DND-41 (cell line): Measurements from ENCODE around the gene TSPAN9.

Experiments used
- ATAC-seq: fragments of 200-7000 bp; cut with Tn5 transposase; 3 replicates; pipeline ENCODE4 v1.9.1; 2021; ENCODE audit warnings: low read depth; ENCODE audit not compliant: insufficient read depth
- DNase-seq: peaks from one replicate; pipeline ENCODE4 v3.0.0-alpha.2; 2020
- H2AFZ ChIP-seq: 2 replicates; pipeline ENCODE4 v1.6.0; 2012; ENCODE audit warnings: low read depth, low read length
- H3K27ac ChIP-seq: 2 replicates; pipeline ENCODE4 v1.5.1; 2012; ENCODE audit warnings: low read length, inconsistent platforms
- H3K27me3 ChIP-seq: fragments of 200-600 bp; sonication (generic); 2 replicates; pipeline ENCODE4 v1.6.0; 2012; ENCODE audit warnings: low read length, mild to moderate bottlenecking, inconsistent platforms; ENCODE audit not compliant: insufficient read depth, poor library complexity
- H3K36me3 ChIP-seq: 2 replicates; pipeline ENCODE4 v1.5.1; 2012; ENCODE audit warnings: low read length, inconsistent platforms; ENCODE audit not compliant: insufficient read depth
- H3K4me1 ChIP-seq: 2 replicates; pipeline ENCODE4 v1.5.1; 2012; ENCODE audit warnings: mild to moderate bottlenecking, low read length; ENCODE audit not compliant: insufficient read depth
- H3K4me2 ChIP-seq: 2 replicates; pipeline ENCODE4 v1.6.0; 2012; ENCODE audit warnings: mild to moderate bottlenecking, moderate library complexity, low read length, inconsistent platforms; ENCODE audit not compliant: insufficient read depth
- H3K4me3 ChIP-seq, 2 experiments: fragments of 200-600 bp in 1 of 2; shearing (Covaris generic) in 1 of 2; 2 replicates each; pipeline ENCODE4 v1.5.1; 2012 to 2016; ENCODE audit warnings: inconsistent platforms in 2 of 2, low read length in 2 of 2, mild to moderate bottlenecking in 2 of 2, low read depth in 1 of 2, moderate library complexity in 1 of 2
- H3K79me2 ChIP-seq: 2 replicates; pipeline ENCODE4 v1.6.0; 2012; ENCODE audit warnings: low read length, inconsistent platforms; ENCODE audit not compliant: insufficient read depth
- H3K9ac ChIP-seq: 2 replicates; pipeline ENCODE4 v1.6.0; 2012; ENCODE audit warnings: low read depth, mild to moderate bottlenecking, inconsistent platforms, low read length, moderate library complexity
- H3K9me3 ChIP-seq: 2 replicates; pipeline ENCODE4 v1.5.1; 2012; ENCODE audit warnings: low read length, moderate library complexity, mild to moderate bottlenecking, inconsistent platforms; ENCODE audit not compliant: insufficient read depth, severe bottlenecking
- H4K20me1 ChIP-seq: 2 replicates; pipeline ENCODE4 v1.6.0; 2012; ENCODE audit warnings: low read length; ENCODE audit not compliant: insufficient read depth
- EZH2 ChIP-seq: IDR thresholded peaks from 3 replicates; pipeline ENCODE4 v1.6.1; 2012; ENCODE audit warnings: borderline replicate concordance, low read depth, mild to moderate bottlenecking, moderate library complexity, low read length, inconsistent platforms; ENCODE audit not compliant: severe bottlenecking
- TF ChIP-seq, protein P1 (sequence below): IDR thresholded peaks from 2 replicates; pipeline ENCODE4 v1.5.1; 2012; ENCODE audit warnings: borderline replicate concordance, low read length, moderate library complexity, mild to moderate bottlenecking; ENCODE audit not compliant: poor library complexity, severe bottlenecking; ENCODE audit errors: extremely low read depth

TSPAN9 gene

DNA sequence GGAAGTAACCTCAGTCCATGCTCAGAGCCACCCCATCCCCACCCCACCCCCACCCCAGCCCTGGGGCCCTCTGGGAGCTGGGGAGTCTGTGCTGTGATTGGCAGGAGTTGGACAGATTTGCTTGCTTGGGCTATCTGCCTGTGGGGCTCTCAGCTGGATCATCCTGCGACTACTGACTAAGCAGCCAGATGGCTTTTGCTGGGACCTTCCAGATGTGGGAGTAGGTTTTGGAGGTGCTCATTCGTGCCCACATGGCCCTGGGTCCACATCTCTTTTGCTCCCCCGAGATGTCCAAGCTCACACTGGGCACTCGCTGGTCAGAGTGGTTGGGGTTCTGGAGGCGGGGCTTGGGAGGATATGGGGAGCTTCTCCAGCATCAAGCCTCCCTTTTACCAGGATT is 138.9 kb downstream of the TSPAN9 start:
- no peak for TF ChIP-seq EZH2
- TF ChIP-seq, protein P1, sequence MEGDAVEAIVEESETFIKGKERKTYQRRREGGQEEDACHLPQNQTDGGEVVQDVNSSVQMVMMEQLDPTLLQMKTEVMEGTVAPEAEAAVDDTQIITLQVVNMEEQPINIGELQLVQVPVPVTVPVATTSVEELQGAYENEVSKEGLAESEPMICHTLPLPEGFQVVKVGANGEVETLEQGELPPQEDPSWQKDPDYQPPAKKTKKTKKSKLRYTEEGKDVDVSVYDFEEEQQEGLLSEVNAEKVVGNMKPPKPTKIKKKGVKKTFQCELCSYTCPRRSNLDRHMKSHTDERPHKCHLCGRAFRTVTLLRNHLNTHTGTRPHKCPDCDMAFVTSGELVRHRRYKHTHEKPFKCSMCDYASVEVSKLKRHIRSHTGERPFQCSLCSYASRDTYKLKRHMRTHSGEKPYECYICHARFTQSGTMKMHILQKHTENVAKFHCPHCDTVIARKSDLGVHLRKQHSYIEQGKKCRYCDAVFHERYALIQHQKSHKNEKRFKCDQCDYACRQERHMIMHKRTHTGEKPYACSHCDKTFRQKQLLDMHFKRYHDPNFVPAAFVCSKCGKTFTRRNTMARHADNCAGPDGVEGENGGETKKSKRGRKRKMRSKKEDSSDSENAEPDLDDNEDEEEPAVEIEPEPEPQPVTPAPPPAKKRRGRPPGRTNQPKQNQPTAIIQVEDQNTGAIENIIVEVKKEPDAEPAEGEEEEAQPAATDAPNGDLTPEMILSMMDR = no peak
- H4K20me1 ChIP-seq = peaks cover 3% of the 10 kb centered on the region; the same call in 1 of the 2 replicates
- no peak overlapping the region for H3K27ac ChIP-seq
- no peak overlapping the region for H3K9ac ChIP-seq
- H3K4me1 ChIP-seq = no peaks in the 10 kb centered on the region
- H2AFZ ChIP-seq = no peak overlapping the region
- H3K9me3 ChIP-seq = no peaks in the 10 kb centered on the region
- no peak overlapping the region for H3K4me2 ChIP-seq
- H3K27me3 ChIP-seq = peaks cover 2% of the 10 kb centered on the region
- DNase-seq (no peak), ATAC-seq (no peak)
- no peaks in the 10 kb centered on the region for H3K79me2 ChIP-seq
- no peaks in the 10 kb centered on the region for H3K36me3 ChIP-seq
- no peak overlapping the region for H3K4me3 ChIP-seq

DNA sequence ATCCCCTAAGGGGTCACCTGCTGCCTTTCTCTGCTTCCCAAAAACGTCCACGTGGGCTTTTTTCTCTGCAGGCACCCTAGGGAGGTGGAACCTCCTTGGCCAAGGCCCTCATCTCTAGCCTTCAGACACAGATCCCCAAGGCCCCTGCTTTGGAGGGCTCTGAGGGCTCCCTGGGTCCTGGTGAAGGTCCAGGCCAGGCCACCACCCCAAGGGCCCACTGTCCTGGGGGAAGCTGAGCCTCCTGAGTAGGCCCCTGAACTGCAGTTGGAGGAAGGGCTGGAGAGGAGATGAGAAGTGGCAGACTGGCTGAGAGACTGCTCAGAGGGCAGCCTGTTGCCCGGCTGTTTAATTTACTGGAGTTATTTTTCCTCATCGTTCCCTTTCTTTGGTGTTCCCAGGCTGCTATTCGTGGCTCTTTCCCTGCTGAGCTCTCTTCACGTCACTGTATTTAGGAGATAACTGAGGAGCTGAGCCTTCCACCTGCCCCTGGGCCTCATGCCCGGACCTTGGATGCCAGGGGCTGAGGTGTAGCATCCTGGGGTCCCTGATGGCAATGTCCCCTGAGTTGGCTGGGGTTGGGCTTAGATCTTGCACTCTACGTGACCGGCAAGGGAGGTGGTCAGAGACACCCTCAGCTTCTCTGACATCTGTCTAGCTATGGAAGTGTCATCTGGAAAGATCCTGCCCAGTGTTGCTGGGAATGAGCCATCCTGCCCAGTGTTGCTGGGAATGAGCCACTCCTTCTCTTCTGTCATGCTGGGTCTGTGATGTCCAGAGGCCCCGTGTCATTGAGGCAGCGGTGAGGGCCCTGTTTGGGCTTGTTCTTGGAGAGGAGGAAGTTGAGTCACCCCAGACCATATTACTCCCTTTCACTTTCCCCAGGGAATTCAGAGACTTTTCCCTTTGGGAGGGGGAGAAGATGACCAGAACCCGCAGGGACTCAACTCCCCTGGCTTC is 139.8 kb downstream of the TSPAN9 start:
- no peak overlapping the region for H3K4me3 ChIP-seq
- no peak overlapping the region for H3K27ac ChIP-seq
- TF ChIP-seq, protein P1 = no peak
- TF ChIP-seq EZH2 = no peak
- H3K4me2 ChIP-seq = no peak overlapping the region
- no peak overlapping the region for H2AFZ ChIP-seq
- peaks cover 4% of the 10 kb centered on the region for H3K27me3 ChIP-seq
- no peaks in the 10 kb centered on the region for H3K9me3 ChIP-seq
- no peak overlapping the region for H3K9ac ChIP-seq
- ATAC-seq = no peak
- DNase-seq = no peak
- no peaks in the 10 kb centered on the region for H3K79me2 ChIP-seq
- H3K36me3 ChIP-seq = no peaks in the 10 kb centered on the region
- no peaks in the 10 kb centered on the region for H3K4me1 ChIP-seq
- peaks cover 3% of the 10 kb centered on the region; the same call in 1 of the 2 replicates for H4K20me1 ChIP-seq

DNA sequence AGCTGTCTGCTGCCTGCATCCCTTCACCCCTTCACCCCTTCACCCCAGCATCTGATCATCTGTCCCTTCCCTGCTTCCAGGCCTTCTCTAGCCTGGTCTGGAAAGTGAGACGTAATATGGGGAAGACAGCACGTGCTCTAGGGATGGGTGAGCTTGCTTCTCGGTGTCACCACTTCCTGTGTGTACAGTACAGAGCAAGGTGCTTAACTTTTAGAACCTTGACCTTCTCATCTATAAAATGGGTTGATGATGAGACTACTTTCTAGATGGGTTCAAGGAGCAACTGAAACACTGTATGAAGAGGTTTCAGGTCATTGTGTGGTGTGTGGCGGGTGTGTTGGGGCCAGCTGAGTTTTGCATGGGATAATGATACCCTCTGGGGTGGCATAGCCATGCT is 140.5 kb downstream of the TSPAN9 start:
- Histone ChIP-seq H3K4me3 (no peak overlapping the region), H3K9ac (no peak overlapping the region), H3K27me3 (peaks cover 6% of the 10 kb centered on the region), H3K4me1 (no peaks in the 10 kb centered on the region), H2AFZ (no peak overlapping the region), H3K36me3 (no peaks in the 10 kb centered on the region), H3K79me2 (no peaks in the 10 kb centered on the region), H4K20me1 (peaks cover 3% of the 10 kb centered on the region; the same call in 1 of the 2 replicates), H3K27ac (no peak overlapping the region), H3K9me3 (no peaks in the 10 kb centered on the region), H3K4me2 (no peak overlapping the region)
- ATAC-seq = no peak
- TF ChIP-seq, protein P1 = no peak
- TF ChIP-seq EZH2 = no peak
- no peak for DNase-seq
